ENCODE measurements around the gene GNG2.

- TF ChIP-seq GATA3 (IDR thresholded peaks at IDR 0.05; ENCODE audit: low read depth, low read length) (no peak), GATA2 (IDR thresholded peaks at IDR 0.05; ENCODE audit: low read depth, low read length) (no peak)
Observed at GRCh38 chr14:52018252-52018651, 157.8 kb downstream of the GNG2 start.
